GM18505 (cell line): Measurements from ENCODE around the gene IMMP2L.

Source experiments
- ATAC-seq: cut with Tn5 transposase; IDR thresholded peaks from one replicate; pipeline ENCODE4 v1.9.1; 2021; ENCODE audit not compliant: unreplicated experiment
- POLR2A ChIP-seq: IDR thresholded peaks from 4 replicates; pipeline ENCODE4 v1.6.1; 2011; ENCODE audit warnings: borderline replicate concordance; ENCODE audit not compliant: insufficient read depth, insufficient read length; ENCODE audit errors: extremely low read depth

Gene IMMP2L

DNA sequence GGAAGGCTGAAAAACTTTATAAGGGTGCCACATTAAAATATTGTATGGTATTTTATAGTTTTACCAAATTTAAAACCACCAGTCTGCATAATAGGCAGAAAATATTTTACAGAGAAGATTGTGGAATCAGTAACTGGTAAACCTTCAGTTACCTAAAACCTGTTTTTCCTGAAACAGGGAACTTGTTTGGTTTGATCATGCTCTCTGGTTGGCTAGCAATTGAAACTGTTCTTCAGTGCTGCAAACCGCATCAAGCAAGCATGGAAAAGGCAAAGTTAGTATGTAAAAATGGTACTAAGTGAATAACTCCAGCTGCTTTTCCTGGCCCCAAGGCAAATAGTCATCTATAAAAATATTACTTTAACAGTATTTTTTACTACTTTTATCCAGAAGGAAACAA lies 788.2 kb downstream of the IMMP2L start:
- ATAC-seq, result no peak
- TF ChIP-seq POLR2A, result no peak

DNA sequence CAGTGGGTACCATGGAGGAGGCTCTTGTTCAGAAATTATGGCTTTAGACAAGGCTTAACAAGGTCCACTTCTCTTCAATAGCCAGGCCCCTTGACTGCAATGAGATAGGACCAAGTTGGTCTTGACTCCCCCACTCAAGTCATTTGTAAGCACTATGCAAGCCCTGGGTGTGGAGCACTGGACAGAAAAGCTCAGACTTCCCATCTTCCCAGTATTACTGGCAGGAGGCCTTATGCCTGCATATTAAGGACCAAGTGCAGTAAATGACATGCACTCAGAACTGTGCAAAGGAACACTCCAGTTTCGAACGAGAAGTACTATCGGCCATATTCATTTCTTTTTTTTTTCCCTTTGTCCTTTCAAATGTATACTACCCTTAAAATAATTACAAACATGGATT lies 789.7 kb downstream of the IMMP2L start:
- no peak for TF ChIP-seq POLR2A
- ATAC-seq, result no peak

DNA sequence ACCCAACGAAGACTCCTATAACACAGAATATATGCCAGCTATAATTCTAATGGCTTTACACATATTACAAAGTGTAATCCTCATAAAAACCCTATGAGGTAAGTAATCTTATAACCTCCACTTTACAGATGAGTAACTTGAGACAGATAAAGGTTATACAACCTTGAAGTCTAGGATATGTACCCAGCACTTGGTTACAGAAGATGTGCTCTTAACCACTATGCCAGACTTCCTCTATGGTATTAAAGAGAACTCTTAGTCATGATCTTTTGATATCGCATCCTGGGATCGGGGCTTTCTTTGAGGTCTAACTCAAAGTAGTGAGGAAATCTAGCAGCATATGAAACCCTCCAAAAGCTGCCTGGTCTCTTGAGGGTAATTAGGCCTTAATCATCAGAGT lies 790.6 kb downstream of the IMMP2L start:
- no peak for ATAC-seq
- TF ChIP-seq POLR2A, result no peak

DNA sequence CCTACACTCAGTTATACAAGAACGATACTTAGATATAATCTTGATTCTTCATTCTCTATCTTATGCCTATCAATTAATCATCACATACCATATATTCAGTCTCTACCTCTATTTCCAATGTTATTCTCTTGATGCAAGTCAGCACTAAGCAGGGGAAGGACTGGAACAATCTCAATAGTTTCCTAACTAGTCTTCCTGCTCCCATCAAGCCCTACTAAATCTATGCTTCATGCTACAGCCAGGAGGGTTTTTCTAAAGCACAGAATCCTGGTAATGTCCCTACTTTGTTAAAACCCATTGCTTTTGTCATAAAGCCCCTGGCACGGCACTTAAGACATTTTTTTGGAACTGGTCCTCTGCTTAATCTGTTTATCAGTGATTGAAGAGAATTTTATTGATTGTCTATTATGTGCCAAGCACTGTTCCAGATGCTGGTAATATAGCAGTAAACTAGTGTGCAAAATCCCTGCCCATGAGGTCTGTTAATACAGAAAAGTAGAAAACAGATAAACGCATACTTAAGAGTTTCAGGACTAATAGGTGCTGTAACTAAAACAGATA lies 794.7 kb downstream of the IMMP2L start:
- no peak for TF ChIP-seq POLR2A
- no peak for ATAC-seq

DNA sequence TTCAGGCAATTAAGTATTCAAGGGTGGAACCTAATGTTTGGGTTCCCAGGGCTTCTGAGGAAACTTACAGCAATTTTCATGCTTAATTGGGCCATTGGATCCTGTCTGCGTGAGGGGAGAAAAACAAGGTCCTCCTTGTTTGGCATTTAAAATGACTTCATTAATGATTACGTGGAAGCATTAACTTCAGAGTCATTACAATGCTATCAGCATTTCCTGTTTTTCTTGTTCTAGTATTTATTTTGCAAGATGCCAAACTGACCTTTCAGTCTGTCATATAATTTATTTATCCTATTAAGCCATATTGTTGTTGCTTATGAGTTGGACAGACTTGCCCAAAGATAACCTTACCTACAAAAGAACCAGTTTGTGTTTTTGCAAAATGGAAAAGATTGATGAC lies 795.4 kb downstream of the IMMP2L start:
- ATAC-seq, result no peak
- no peak for TF ChIP-seq POLR2A

DNA sequence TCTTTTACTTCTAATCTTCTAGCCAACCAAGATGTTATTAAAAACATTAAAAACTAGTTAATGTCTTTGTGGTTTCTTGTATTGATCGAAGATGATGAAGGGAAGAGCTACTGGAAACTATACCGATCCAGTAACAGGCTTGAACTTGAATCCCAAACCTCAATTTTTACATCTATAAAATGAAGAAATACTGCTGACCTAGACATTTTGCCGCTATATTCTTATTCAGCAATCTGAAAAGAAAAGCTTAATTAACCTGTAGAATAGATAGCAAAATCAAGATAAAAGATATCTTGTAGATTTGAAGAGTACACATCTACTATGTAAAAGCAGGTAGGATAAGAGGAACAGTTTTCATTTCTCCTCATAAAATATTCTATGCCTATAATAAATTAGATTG lies 797.4 kb downstream of the IMMP2L start:
- no peak for TF ChIP-seq POLR2A
- no peak for ATAC-seq

DNA sequence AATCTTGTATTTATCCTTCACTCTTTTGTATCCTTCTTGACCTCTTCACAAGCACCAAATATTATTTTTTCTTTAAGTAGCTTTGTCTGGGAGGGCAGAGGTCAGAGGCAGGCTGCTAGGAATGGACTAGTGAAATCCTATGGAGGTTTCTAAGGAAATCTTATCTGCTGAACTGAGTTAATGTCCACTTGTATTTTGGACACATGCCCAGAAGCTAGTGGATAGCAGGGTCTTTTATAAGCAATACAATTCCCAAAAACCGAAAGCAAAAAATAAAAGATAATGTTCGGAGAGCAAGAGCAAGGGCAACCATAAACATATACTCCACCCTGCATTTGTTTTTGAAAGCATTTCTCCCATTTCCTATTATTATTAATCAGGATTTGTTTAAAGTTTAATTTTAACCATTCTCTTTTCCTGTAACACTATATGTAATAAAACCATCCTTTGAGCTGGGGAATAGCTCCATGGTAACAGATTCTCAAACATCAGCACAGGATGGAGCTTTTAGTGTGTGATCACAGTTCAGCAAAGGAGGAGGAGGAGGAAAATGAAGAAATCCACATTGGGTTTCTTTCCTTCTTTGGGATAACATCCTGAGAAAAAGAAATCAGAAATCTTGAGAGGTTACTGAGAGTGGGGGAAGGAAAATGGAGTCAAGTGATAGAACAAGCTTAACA lies 799.6 kb downstream of the IMMP2L start:
- no peak for ATAC-seq
- TF ChIP-seq POLR2A, result no peak

DNA sequence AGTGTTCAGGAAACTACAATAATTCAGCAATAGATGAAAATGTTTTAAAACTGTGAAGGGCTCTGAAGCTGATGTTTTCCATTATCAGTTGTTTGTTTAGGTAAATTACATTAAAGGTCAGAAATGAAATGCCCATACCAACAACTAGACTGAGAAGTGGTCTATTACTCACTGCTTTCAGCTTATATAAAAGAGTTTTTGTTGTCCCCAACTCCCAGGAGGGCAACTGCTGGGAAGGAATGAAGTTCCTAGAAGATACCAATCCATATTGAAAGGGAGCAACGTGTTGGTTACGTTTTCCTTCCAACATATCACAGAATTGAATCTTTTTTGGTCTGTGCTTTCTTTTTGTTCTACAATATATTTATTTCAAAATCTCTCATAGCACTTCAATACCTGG lies 802.0 kb downstream of the IMMP2L start:
- no peak for ATAC-seq
- TF ChIP-seq POLR2A, result no peak

DNA sequence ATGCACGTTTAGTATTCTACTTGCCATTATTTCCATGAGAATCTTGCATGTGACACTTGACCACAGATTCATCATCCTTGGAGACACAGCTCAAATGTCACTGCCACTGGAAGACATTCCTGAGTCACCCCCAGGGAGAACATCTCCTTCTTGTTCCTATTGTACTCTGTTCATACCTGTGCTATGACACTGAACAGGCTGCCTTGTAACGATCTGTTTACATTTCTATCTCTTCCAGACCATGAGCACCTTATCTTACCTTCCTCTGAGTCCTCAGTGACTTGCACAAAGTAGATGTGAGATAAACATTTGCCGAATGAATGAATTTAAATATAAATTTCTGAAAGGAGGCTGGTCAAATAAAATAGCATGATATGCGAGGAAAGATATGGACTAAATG lies 803.2 kb downstream of the IMMP2L start:
- ATAC-seq, result no peak
- no peak for TF ChIP-seq POLR2A

DNA sequence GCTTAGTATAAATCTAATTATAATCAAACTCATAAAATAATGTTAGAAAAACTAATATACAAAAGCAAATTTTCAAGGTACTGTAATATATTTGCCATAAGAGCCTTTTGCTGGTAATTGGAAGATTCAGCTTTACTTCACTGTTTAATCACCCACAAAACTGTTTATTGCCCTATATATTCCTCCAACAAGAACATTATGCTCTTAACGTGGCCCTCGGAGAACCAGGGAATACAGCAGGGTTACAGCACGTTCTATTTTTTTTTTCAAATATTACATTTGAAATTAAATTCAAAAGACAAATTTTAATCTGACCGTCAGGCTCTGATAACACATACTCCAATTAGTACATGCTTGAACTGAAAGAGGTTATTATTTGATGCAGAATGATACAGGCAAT lies 807.6 kb downstream of the IMMP2L start:
- ATAC-seq, result no peak
- TF ChIP-seq POLR2A, result no peak

DNA sequence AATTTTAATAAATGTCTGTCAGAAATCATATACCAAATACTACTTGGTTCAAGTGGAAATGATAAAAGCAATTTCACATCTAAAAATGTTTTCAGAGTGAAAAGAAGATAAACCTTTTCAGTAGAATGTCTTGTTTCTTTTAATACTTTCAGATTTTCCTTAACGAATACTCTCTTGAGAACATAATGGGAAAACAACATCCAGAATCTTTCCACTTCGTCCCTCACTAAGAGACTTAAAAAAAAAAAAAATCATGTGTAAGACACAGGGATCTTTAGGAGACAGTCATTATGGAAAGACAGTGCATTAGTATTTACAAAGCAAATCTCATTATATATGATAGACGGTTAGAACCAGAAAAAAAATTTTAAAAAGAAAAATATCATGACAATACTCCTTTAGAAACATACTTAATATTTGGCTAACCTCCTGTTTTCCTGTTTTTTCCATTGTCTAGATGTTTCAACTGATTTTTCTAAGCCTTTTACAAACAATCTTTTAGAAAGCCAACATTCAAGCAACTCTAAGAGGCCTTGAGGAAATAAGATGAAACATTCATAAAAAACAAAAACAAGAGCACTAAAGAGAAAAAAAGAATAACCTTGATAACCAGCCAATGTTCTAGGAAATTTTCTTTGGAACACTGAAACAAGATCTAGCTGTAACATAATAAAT lies 811.2 kb downstream of the IMMP2L start:
- TF ChIP-seq POLR2A, result no peak
- no peak for ATAC-seq

DNA sequence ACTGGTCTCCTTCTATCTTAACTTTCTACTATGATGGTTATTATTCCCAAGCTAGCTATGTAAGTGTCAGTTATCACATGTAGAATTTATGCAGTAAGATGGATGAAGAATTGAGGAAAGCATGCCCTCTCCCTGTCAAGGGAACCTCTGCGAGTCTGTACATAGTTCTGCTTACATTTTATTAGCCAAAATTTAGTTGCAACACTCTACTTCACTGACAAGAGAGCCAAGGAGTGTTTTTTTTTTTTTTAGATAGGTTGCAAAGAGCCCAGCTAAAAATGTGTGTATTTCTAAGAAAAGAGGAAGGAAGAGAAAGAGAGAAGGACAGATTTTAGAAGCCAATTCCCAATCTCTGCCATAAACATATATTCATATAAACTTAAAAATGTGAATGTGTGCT lies 829.1 kb downstream of the IMMP2L start:
- ATAC-seq, result no peak

DNA sequence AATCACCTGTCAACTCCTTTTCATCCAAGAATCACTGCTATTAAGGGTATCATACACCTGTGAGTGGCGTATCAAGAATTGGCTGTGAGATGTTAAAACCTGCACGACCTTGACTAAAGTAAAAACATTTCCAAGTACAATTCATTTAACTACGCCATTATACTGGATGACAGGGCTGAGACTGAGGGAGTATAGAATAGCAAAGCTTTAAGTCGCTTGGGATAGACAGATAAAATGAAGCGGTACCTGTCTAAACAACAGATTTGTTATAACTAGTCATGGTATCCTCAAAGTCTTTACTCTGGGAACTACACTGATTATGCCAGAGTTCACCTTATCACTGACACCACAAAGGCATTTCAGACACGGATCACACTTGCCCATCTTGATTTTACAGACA lies 837.5 kb downstream of the IMMP2L start:
- no peak for ATAC-seq

More for the DNA sequence above, 829.1 kb downstream of the IMMP2L start:
- TF ChIP-seq POLR2A, result no peak

DNA sequence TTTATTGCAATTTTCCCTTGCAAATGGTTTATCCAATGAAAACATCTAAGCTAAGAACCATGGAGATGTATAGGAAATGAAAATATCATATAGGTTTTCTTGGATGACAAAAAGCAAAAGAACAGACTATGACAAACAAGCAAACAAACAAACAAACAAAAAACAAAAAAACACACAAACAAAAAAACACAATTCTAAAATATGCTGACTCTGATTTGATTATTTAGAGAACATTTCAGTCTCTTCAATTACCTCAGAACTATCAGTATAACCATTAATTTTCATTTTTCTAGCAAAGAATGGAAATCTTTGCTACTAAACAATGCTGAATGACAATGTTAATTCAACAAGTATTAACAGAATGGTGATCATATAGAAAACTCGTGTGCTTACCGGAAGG lies 840.9 kb downstream of the IMMP2L start:
- no peak for ATAC-seq
- no peak for TF ChIP-seq POLR2A

More for the DNA sequence above, 837.5 kb downstream of the IMMP2L start:
- TF ChIP-seq POLR2A, result no peak
